GM19023 (cell line): ENCODE measurements around the gene EME2.

Source experiments
- ATAC-seq: cut with Tn5 transposase; IDR thresholded peaks from one replicate; pipeline ENCODE4 v1.9.1; 2021; ENCODE audit warnings: mild to moderate bottlenecking, moderate library complexity; ENCODE audit not compliant: unreplicated experiment

EME2 gene

GRCh38 chr16:1817716-1818115 is 45.1 kb downstream of the EME2 start:
- ATAC-seq: no peak

- ATAC-seq: no peak
Measured at GRCh38 chr16:1818204-1818872, 45.7 kb downstream of the EME2 start.

- ATAC-seq: no peak
Measured at GRCh38 chr16:1818873-1819525, 46.4 kb downstream of the EME2 start.

- no peak for ATAC-seq
Measured at GRCh38 chr16:1819611-1820010, 47.0 kb downstream of the EME2 start.

- no peak for ATAC-seq
Measured at GRCh38 chr16:1820096-1820945, 47.7 kb downstream of the EME2 start.

- no peak for ATAC-seq
Measured at GRCh38 chr16:1820946-1821290, 48.3 kb downstream of the EME2 start.

GRCh38 chr16:1821861-1822611 is 49.4 kb downstream of the EME2 start:
- no peak for ATAC-seq

GRCh38 chr16:1822801-1823200 is 50.2 kb downstream of the EME2 start:
- ATAC-seq: no peak

GRCh38 chr16:1823821-1824220 is 51.2 kb downstream of the EME2 start:
- ATAC-seq: no peak

GRCh38 chr16:1825381-1825863 is 52.8 kb downstream of the EME2 start:
- ATAC-seq: no peak
